CD14-positive monocyte (primary cell): Measurements from ENCODE around the gene OR52N2. TPM values are rescaled to one million over a fixed set of nuclear protein-coding genes. Genes with fewer than 3 reads are reported as not detected.

Experiments
- DNase-seq, 3 donors: peaks; one replicate each; pipeline ENCODE4 v3.0.0-alpha.2; 2011 to 2022
- H2AFZ ChIP-seq: 2 replicates; pipeline ENCODE4 v1.6.0; 2012; ENCODE audit warnings: mild to moderate bottlenecking, low read depth, low read length, inconsistent platforms; ENCODE audit not compliant: insufficient read depth, poor library complexity, severe bottlenecking
- H3K27ac ChIP-seq, 2 donors: 1 replicate in 1 of 2; 2 replicates in 1 of 2; pipeline ENCODE4 v1.5.1; 2012 to 2013; ENCODE audit warnings: low read length in 2 of 2, control low read depth in 1 of 2, inconsistent platforms in 1 of 2, low read depth in 1 of 2, mild to moderate bottlenecking in 1 of 2
- H3K27me3 ChIP-seq, 2 donors: one replicate each; pipeline versions ENCODE4 v1.6.0 to v1.6.1; 2011 to 2013; ENCODE audit warnings: low read length in 2 of 2; ENCODE audit not compliant: control insufficient read depth in 2 of 2, insufficient read depth in 2 of 2
- H3K36me3 ChIP-seq, 2 donors: replicated peaks in 1 of 2; 1 replicate in 1 of 2; 2 replicates in 1 of 2; pipeline versions ENCODE4 v1.5.1 to v1.6.1; 2012 to 2013; ENCODE audit warnings: low read length in 2 of 2, control low read depth in 1 of 2, inconsistent platforms in 1 of 2, mild to moderate bottlenecking in 1 of 2; ENCODE audit not compliant: insufficient read depth in 2 of 2, control insufficient read depth in 1 of 2
- H3K4me1 ChIP-seq, 2 donors: 1 replicate in 1 of 2; 2 replicates in 1 of 2; pipeline versions ENCODE4 v1.5.1 to v1.6.1; 2012 to 2013; ENCODE audit warnings: low read length in 2 of 2, control low read depth in 1 of 2, inconsistent platforms in 1 of 2, mild to moderate bottlenecking in 1 of 2, moderate library complexity in 1 of 2; ENCODE audit not compliant: insufficient read depth in 2 of 2, control insufficient read depth in 1 of 2
- H3K4me2 ChIP-seq: replicated peaks from 2 replicates; pipeline ENCODE3; 2012; ENCODE audit warnings: low read length, moderate library complexity, mild to moderate bottlenecking; ENCODE audit not compliant: poor library complexity, severe bottlenecking; ENCODE audit errors: extremely low read depth
- H3K4me3 ChIP-seq, 3 experiments: fragments of 200-600 bp in 1 of 3; sonication (generic) in 1 of 3; replicated peaks in 1 of 3; 1 replicate in 2 of 3; 2 replicates in 1 of 3; pipeline ENCODE4 v1.5.1; 2011 to 2013; ENCODE audit warnings: low read length in 3 of 3, mild to moderate bottlenecking in 3 of 3, control low read depth in 2 of 3, low read depth in 2 of 3, inconsistent platforms in 1 of 3, moderate library complexity in 1 of 3
- H3K79me2 ChIP-seq: 2 replicates; pipeline ENCODE4 v1.6.0; 2012; ENCODE audit warnings: mild to moderate bottlenecking, control low read depth, inconsistent platforms, low read length, moderate library complexity; ENCODE audit not compliant: insufficient read depth
- H3K9ac ChIP-seq: 2 replicates; pipeline ENCODE4 v1.6.0; 2017; ENCODE audit warnings: low read length, mild to moderate bottlenecking; ENCODE audit not compliant: insufficient read depth, poor library complexity, severe bottlenecking
- H3K9me3 ChIP-seq, 2 donors: replicated peaks in 1 of 2; 1 replicate in 1 of 2; 2 replicates in 1 of 2; pipeline versions ENCODE4 v1.5.1 to v1.6.1; 2012 to 2013; ENCODE audit warnings: low read length in 2 of 2, control low read depth in 1 of 2; ENCODE audit not compliant: control insufficient read depth in 1 of 2, insufficient read depth in 1 of 2
- H4K20me1 ChIP-seq: 2 replicates; pipeline ENCODE4 v1.6.0; 2012; ENCODE audit warnings: mild to moderate bottlenecking, low read length, control low read depth, moderate library complexity; ENCODE audit not compliant: insufficient read depth
- H3K27ac Mint-ChIP-seq, 7 donors: one replicate each; pipeline ENCODE4 v1.8.0; 2020; ENCODE audit warnings: mild to moderate bottlenecking in 7 of 7, mixed read lengths in 7 of 7, moderate library complexity in 6 of 7, inconsistent platforms in 2 of 7
- H3K27me3 Mint-ChIP-seq, 3 donors: one replicate each; pipeline ENCODE4 v1.8.0; 2021 to 2022; ENCODE audit warnings: low read depth in 3 of 3, mild to moderate bottlenecking in 3 of 3, mixed read lengths in 3 of 3, moderate library complexity in 3 of 3, inconsistent platforms in 1 of 3
- H3K36me3 Mint-ChIP-seq, 2 donors: one replicate each; pipeline ENCODE4 v1.8.0; 2020; ENCODE audit warnings: mixed read lengths in 2 of 2, inconsistent platforms in 1 of 2, mild to moderate bottlenecking in 1 of 2
- H3K4me1 Mint-ChIP-seq: one replicate; pipeline ENCODE4 v1.8.0; 2020; ENCODE audit warnings: mild to moderate bottlenecking, mixed read lengths
- H3K4me3 Mint-ChIP-seq, 2 donors: one replicate each; pipeline ENCODE4 v1.8.0; 2020; ENCODE audit warnings: mild to moderate bottlenecking in 2 of 2, mixed read lengths in 2 of 2, moderate library complexity in 1 of 2
- H3K9me3 Mint-ChIP-seq, 7 donors: one replicate each; pipeline ENCODE4 v1.8.0; 2020 to 2022; ENCODE audit warnings: mixed read lengths in 7 of 7, mild to moderate bottlenecking in 6 of 7, moderate library complexity in 6 of 7, inconsistent platforms in 2 of 7
- WGBS: methylation state at CpG from one replicate; pipeline ENCODE4 v1.1.5; 2013; ENCODE audit warnings: missing lambda C conversion rate; ENCODE audit not compliant: insufficient coverage; 5-methylcytosine and 5-hydroxymethylcytosine counted together
- intact Hi-C, 2 donors: fragments of 100-400 bp; cut with micrococcal nuclease; formaldehyde crosslinking; loops; one replicate each; pipeline versions ENCODE4 v1.15.0 to v1.15.1; 2023
- polyA plus RNA-seq, 3 donors: library from polyadenylated mRNA; depleted of rRNA in 1 of 3; unstranded in 2 of 3; stranded (reverse) in 1 of 3; fragments of 300-500 nt in 2 of 3; fragments of >200 nt in 1 of 3; fragmentation: Illumina TruSeq in 2 of 3; gene quantifications; 1 replicate in 2 of 3; 2 replicates in 1 of 3; pipeline ENCODE4 v1.2.3, GENCODE V29; 2012 to 2021
- TF ChIP-seq, protein P1 (sequence below): fragments of 200-600 bp; IDR thresholded peaks from one replicate; pipeline ENCODE4 v1.8.0; 2022; ENCODE audit warnings: antibody characterized with exemption, mild to moderate bottlenecking

OR52N2 gene
- polyA plus RNA-seq, 3 donors, result not detected

DNA sequence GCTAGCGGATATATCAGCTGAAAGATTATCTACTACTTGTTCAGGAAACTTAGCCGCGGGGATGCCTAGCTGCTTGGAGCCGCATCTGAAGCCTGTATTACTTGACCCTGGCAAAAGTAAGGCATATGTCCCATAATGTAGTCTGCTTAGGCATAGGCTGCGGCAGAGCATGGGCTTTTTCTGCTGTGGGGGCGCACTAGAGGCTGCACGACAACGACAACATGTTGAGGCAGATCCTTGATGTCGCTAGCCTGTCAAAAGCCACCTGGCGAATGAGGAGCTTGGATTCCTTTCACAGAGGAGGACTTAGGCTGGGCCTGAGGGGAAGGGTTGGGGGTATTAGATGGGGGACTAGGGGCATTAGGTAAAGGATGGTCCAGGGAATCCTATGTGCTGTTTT is 1.1 kb upstream of the OR52N2 start:
- intact Hi-C loops, result loop anchor here (5.0 to 10.0 kb wide), 3 partner anchors 203 to 683 kb away; no protein-coding TSS in a partner anchor
- 65% methylated on average over 9 of the region's 10 CpGs for WGBS

GRCh38 chr11:5809122-5809519 is 397 bp downstream of the OR52N2 start:
- peak overlapping the region; percentile 90 for H2AFZ ChIP-seq
- Mint-ChIP-seq H3K36me3 (no peaks in the 10 kb centered on the region), H3K27ac (peak overlapping the region in 6 of 7 donors; percentile 30 to 88 (median 56)), H3K27me3 (peaks cover 0 to 5% (median 2%) of the 10 kb centered on the region in 3 donors), H3K4me3 (peak overlapping the region; percentile 97 to 98), H3K9me3 (peaks cover 4 to 5% (median 4%) of the 10 kb centered on the region in 7 donors), H3K4me1 (peaks cover 22% of the 10 kb centered on the region)
- peak overlapping the region; percentile 69 for H3K9ac ChIP-seq
- TF ChIP-seq, protein P1, sequence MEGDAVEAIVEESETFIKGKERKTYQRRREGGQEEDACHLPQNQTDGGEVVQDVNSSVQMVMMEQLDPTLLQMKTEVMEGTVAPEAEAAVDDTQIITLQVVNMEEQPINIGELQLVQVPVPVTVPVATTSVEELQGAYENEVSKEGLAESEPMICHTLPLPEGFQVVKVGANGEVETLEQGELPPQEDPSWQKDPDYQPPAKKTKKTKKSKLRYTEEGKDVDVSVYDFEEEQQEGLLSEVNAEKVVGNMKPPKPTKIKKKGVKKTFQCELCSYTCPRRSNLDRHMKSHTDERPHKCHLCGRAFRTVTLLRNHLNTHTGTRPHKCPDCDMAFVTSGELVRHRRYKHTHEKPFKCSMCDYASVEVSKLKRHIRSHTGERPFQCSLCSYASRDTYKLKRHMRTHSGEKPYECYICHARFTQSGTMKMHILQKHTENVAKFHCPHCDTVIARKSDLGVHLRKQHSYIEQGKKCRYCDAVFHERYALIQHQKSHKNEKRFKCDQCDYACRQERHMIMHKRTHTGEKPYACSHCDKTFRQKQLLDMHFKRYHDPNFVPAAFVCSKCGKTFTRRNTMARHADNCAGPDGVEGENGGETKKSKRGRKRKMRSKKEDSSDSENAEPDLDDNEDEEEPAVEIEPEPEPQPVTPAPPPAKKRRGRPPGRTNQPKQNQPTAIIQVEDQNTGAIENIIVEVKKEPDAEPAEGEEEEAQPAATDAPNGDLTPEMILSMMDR, result no peak
- H3K27me3 ChIP-seq, result no peaks in the 10 kb centered on the region
- H3K79me2 ChIP-seq, result no peaks in the 10 kb centered on the region
- H3K9me3 ChIP-seq, result peaks cover 2 to 4% of the 10 kb centered on the region in 2 donors
- H3K36me3 ChIP-seq, result no peaks in the 10 kb centered on the region
- no peaks in the 10 kb centered on the region for H4K20me1 ChIP-seq
- peak overlapping the region; percentile 92 for H3K4me2 ChIP-seq
- H3K4me1 ChIP-seq, result peaks cover 7 to 19% of the 10 kb centered on the region in 2 donors
- H3K27ac ChIP-seq, result peak overlapping the region; percentile 2 to 77
- intact Hi-C loops, result loop anchor here (5.0 to 10.0 kb wide), 3 partner anchors 204 to 684 kb away; no protein-coding TSS in a partner anchor
- DNase-seq, result peak in 2 of 3 donors; percentile 19 to 20
- 0% methylated on average over 3 of the region's 5 CpGs for WGBS
- peak overlapping the region; percentile 73 to 98 (median 87) for H3K4me3 ChIP-seq

More for the DNA sequence above, 1.1 kb upstream of the OR52N2 start:
- Mint-ChIP-seq H3K36me3 (no peaks in the 10 kb centered on the region), H3K4me1 (peaks cover 14% of the 10 kb centered on the region), H3K27me3 (peaks cover 0 to 5% (median 2%) of the 10 kb centered on the region in 3 donors), H3K4me3 (no peak overlapping the region), H3K27ac (no peak overlapping the region), H3K9me3 (peaks cover 9 to 16% (median 13%) of the 10 kb centered on the region in 7 donors)
- Histone ChIP-seq H3K4me3 (no peak overlapping the region), H3K27ac (no peak overlapping the region), H3K36me3 (no peaks in the 10 kb centered on the region), H3K79me2 (no peaks in the 10 kb centered on the region), H4K20me1 (no peaks in the 10 kb centered on the region), H3K9me3 (peaks cover 4 to 6% of the 10 kb centered on the region in 2 donors), H3K27me3 (no peaks in the 10 kb centered on the region), H3K9ac (no peak overlapping the region), H3K4me1 (peaks cover 7 to 12% of the 10 kb centered on the region in 2 donors), H3K4me2 (no peak overlapping the region), H2AFZ (peak overlapping the region; percentile 49)
- DNase-seq, result no peak
- TF ChIP-seq, protein P1, result no peak
